ENCODE measurements around the gene AGO3. TPM values are rescaled to one million over a fixed set of nuclear protein-coding genes. Genes with fewer than 3 reads are reported as not detected.

The AGO3 gene
- total RNA-seq, 1 experiment from 2014 or later, result 50.1 TPM

- Histone ChIP-seq H3K4me3 (no peak overlapping the region), H3K9me2 (ENCODE audit: insufficient read depth) (no peaks in the 10 kb centered on the region), H3K36me3 (ENCODE audit: low read depth) (no peaks in the 10 kb centered on the region), H3K27ac (no peak overlapping the region), H4K20me1 (ENCODE audit: insufficient read depth) (no peaks in the 10 kb centered on the region), H2AFZ (no peak overlapping the region), H3K9me3 (ENCODE audit: insufficient read depth, low read depth) (no peaks in the 10 kb centered on the region), H3K4me2 (peak overlapping the region; percentile 70; the same call in 1 of the 2 replicates), H3K4me1 (replicated peaks; ENCODE audit: insufficient read depth) (peaks cover 17% of the 10 kb centered on the region), H3K79me2 (ENCODE audit: low read depth) (no peaks in the 10 kb centered on the region), H3K27me3 (ENCODE audit: insufficient read depth, low read depth) (no peaks in the 10 kb centered on the region), H3F3A (ENCODE audit: insufficient read depth, low read depth) (no peaks in the 10 kb centered on the region; the same call in 1 of the 2 replicates)
- intact Hi-C loops (cut with micrococcal nuclease; ENCODE audit: unreplicated experiment), result no loop called here
- no peak for DNase-seq
- POLR2A ChIA-PET (ENCODE audit: unreplicated experiment), result no interaction called here
- CTCF ChIA-PET, result no interaction called here
- no TSS peak for BruUV-seq (replicated peaks)
- no peak for TF ChIP-seq CTCF (conservative IDR thresholded peaks at IDR 0.05)
- TF ChIP-seq EZH2 (IDR thresholded peaks at IDR 0.05; ENCODE audit: low read depth), result no peak
These were observed 177.4 kb downstream of the AGO3 start for GRCh38 chr1:36108314-36108713.

- peak overlapping the region; percentile 78 for H2AFZ ChIP-seq
- peaks cover 17% of the 10 kb centered on the region for H3K4me1 ChIP-seq (replicated peaks; ENCODE audit: insufficient read depth)
- ChIA-PET CTCF (interaction anchor here (0.6 to 0.7 kb wide), 3 partner anchors 9 to 191 kb away, joined by 3 to 6 read pairs (median 5); no protein-coding TSS in a partner anchor), POLR2A (ENCODE audit: unreplicated experiment) (no interaction called here)
- H3F3A ChIP-seq (ENCODE audit: insufficient read depth, low read depth), result no peaks in the 10 kb centered on the region; the same call in 1 of the 2 replicates
- no peaks in the 10 kb centered on the region for H4K20me1 ChIP-seq (ENCODE audit: insufficient read depth)
- no peaks in the 10 kb centered on the region for H3K27me3 ChIP-seq (ENCODE audit: insufficient read depth, low read depth)
- no peak overlapping the region for H3K27ac ChIP-seq
- intact Hi-C loops (cut with micrococcal nuclease; ENCODE audit: unreplicated experiment), result no loop called here
- TF ChIP-seq CTCF (conservative IDR thresholded peaks at IDR 0.05) (no peak), EZH2 (IDR thresholded peaks at IDR 0.05; ENCODE audit: low read depth) (no peak)
- H3K36me3 ChIP-seq (ENCODE audit: low read depth), result no peaks in the 10 kb centered on the region
- DNase-seq, result peak; percentile 63 to 77
- peak overlapping the region; percentile 70 for H3K4me2 ChIP-seq
- no peaks in the 10 kb centered on the region for H3K9me2 ChIP-seq (ENCODE audit: insufficient read depth)
- H3K4me3 ChIP-seq, result no peak overlapping the region
- H3K79me2 ChIP-seq (ENCODE audit: low read depth), result no peaks in the 10 kb centered on the region
- no peaks in the 10 kb centered on the region for H3K9me3 ChIP-seq (ENCODE audit: insufficient read depth, low read depth)
- no TSS peak for BruUV-seq (replicated peaks)
These were observed 178.3 kb downstream of the AGO3 start for GRCh38 chr1:36109041-36109679.

- Histone ChIP-seq H3K9me2 (ENCODE audit: insufficient read depth) (no peaks in the 10 kb centered on the region), H3K27me3 (ENCODE audit: insufficient read depth, low read depth) (no peaks in the 10 kb centered on the region), H2AFZ (no peak overlapping the region), H3K79me2 (ENCODE audit: low read depth) (no peaks in the 10 kb centered on the region), H3K4me1 (replicated peaks; ENCODE audit: insufficient read depth) (peaks cover 17% of the 10 kb centered on the region), H3K36me3 (ENCODE audit: low read depth) (no peaks in the 10 kb centered on the region), H3K9me3 (ENCODE audit: insufficient read depth, low read depth) (no peaks in the 10 kb centered on the region), H4K20me1 (ENCODE audit: insufficient read depth) (no peaks in the 10 kb centered on the region), H3K27ac (no peak overlapping the region), H3K4me3 (no peak overlapping the region), H3K4me2 (no peak overlapping the region), H3F3A (ENCODE audit: insufficient read depth, low read depth) (no peaks in the 10 kb centered on the region; the same call in 1 of the 2 replicates)
- TF ChIP-seq EZH2 (IDR thresholded peaks at IDR 0.05; ENCODE audit: low read depth) (no peak), CTCF (conservative IDR thresholded peaks at IDR 0.05) (no peak)
- ChIA-PET CTCF (no interaction called here), POLR2A (ENCODE audit: unreplicated experiment) (no interaction called here)
- DNase-seq, result no peak
- BruUV-seq (replicated peaks), result no TSS peak
- intact Hi-C loops (cut with micrococcal nuclease; ENCODE audit: unreplicated experiment), result no loop called here
These were observed 180.2 kb downstream of the AGO3 start for GRCh38 chr1:36111151-36111550.
